AG04450 (cell line): Measurements from ENCODE around the gene FAM149A. TPM values are rescaled to one million over a fixed set of nuclear protein-coding genes. Genes with fewer than 3 reads are reported as not detected.

ENCODE experiments used
- CTCF ChIA-PET: fragments of 300-600, 350-600 bp; formaldehyde crosslinking; extraction: SDS; loops from one replicate; lab custom pipeline; 2022; ENCODE audit warnings: antibody characterized with exemption, inconsistent platforms; lab: Charles Lee
- POLR2A ChIA-PET: fragments of 350-600 bp; formaldehyde crosslinking; extraction: SDS; loops from one replicate; lab custom pipeline; 2021; ENCODE audit warnings: antibody characterized with exemption, inconsistent platforms; lab: Yijun Ruan, JAX
- DNase-seq: peaks from one replicate; pipeline ENCODE4 v3.0.0-alpha.2; 2011; ENCODE audit warnings: low read depth, low spot score
- H3K27ac ChIP-seq: one replicate; pipeline ENCODE4 v1.5.1; 2012; ENCODE audit warnings: low read depth, low read length, control low read depth
- H3K27me3 ChIP-seq: one replicate; pipeline ENCODE4 v1.6.0; 2012; ENCODE audit warnings: low read length; ENCODE audit not compliant: control insufficient read depth, insufficient read depth
- H3K4me3 ChIP-seq: 2 replicates; pipeline ENCODE4 v1.5.1; 2011; ENCODE audit warnings: mild to moderate bottlenecking, low read depth, low read length, control low read depth
- H3K9me3 ChIP-seq: 2 replicates; pipeline ENCODE4 v1.5.1; 2012; ENCODE audit warnings: low read length; ENCODE audit not compliant: control insufficient read depth, insufficient read depth
- CTCF ChIP-seq: IDR thresholded peaks from 2 replicates; pipeline ENCODE4 v1.5.1; 2011; ENCODE audit warnings: low read depth, low read length, control low read depth, inconsistent platforms
- polyA plus RNA-seq: library from polyadenylated mRNA; depleted of rRNA; stranded (reverse); fragments of >200 nt; gene quantifications from 2 replicates; pipeline ENCODE4 v1.2.3, GENCODE V29; 2011

The FAM149A gene
- polyA plus RNA-seq, 1 experiment: 0.07 TPM

DNA sequence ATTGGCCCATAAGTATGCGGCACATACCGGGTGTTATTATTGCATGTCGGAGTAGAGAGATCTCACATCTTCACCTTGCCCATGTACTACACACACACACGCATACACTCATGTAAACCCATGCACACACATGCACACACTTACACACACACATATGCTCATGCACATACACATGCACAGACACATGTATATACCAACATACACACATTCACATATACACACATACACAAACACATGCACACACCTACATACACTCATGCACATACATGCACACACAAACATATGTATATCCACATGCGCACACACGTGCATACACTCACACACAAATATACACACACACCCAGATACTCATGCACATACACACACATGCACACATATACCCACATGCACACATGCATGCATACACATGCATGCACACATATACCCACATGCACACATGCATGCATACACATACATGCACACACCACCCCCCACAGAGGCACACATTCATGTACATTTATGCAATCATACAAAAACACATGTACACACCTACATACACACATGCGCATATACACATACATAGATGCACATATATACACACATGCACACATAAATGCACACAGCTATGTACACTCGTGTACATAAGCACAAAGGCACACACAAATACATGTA lies 98.1 kb downstream of the FAM149A start:
- no peaks in the 10 kb centered on the region for H3K27me3 ChIP-seq
- no peak overlapping the region for H3K27ac ChIP-seq
- H3K4me3 ChIP-seq: no peak overlapping the region
- ChIA-PET POLR2A (no interaction called here), CTCF (interaction anchor here (0.9 kb wide), 1 partner anchor 385 kb away, joined by 3 read pairs; no protein-coding TSS in a partner anchor)
- no peak for DNase-seq
- no peak for TF ChIP-seq CTCF
- no peaks in the 10 kb centered on the region; the same call in 1 of the 2 replicates for H3K9me3 ChIP-seq

- no peak for DNase-seq
- Histone ChIP-seq H3K27me3 (no peaks in the 10 kb centered on the region), H3K27ac (no peak overlapping the region)
These were observed 98.9 kb downstream of the FAM149A start for GRCh38 chr4:186203406-186203805.

DNA sequence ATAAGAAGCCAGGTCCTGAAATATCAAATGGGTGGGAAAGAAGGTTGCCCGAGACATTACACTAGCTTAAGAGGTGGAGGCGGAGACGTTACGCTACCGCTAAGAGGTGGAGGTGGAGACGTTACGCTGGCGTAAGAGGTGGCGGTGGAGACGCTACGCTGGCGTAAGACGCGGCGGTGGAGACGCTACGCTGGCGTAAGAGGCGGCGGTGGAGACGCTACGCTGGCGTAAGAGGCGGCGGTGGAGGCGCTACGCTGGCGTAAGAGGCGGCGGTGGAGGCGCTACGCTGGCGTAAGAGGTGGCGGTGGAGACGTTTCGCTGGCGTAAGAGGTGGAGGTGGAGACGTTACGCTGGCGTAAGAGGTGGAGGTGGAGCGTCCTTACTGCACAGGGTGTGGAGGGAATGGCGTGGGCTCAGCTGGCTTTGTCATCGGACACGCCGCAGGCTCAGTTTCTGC lies 99.6 kb downstream of the FAM149A start:
- Histone ChIP-seq H3K27me3 (no peaks in the 10 kb centered on the region), H3K9me3 (peaks cover 2% of the 10 kb centered on the region; the same call in 1 of the 2 replicates), H3K27ac (no peak overlapping the region), H3K4me3 (no peak overlapping the region)
- no peak for DNase-seq
- no peak for TF ChIP-seq CTCF
- ChIA-PET CTCF (no interaction called here), POLR2A (interaction anchor here (0.7 kb wide), 1 partner anchor 13 kb away, joined by 3 read pairs; the partner anchor contains the start of gene CYP4V2)

More at GRCh38 chr4:186203406-186203805, 98.9 kb downstream of the FAM149A start:
- no peak for TF ChIP-seq CTCF
- ChIA-PET CTCF (interaction anchor here (0.9 kb wide), 1 partner anchor 385 kb away, joined by 3 read pairs; no protein-coding TSS in a partner anchor), POLR2A (interaction anchor here (0.7 kb wide), 1 partner anchor 12 kb away, joined by 3 read pairs; the partner anchor contains the start of gene CYP4V2)
- Histone ChIP-seq H3K9me3 (no peaks in the 10 kb centered on the region; the same call in 1 of the 2 replicates), H3K4me3 (no peak overlapping the region)

GRCh38 chr4:186204686-186205085 lies 100.2 kb downstream of the FAM149A start:
- no peak overlapping the region for H3K4me3 ChIP-seq
- no peaks in the 10 kb centered on the region for H3K27me3 ChIP-seq
- H3K27ac ChIP-seq: no peak overlapping the region
- peaks cover 3% of the 10 kb centered on the region; the same call in 1 of the 2 replicates for H3K9me3 ChIP-seq
- TF ChIP-seq CTCF: no peak
- POLR2A ChIA-PET: no interaction called here
- DNase-seq: no peak
- CTCF ChIA-PET: no interaction called here

DNA sequence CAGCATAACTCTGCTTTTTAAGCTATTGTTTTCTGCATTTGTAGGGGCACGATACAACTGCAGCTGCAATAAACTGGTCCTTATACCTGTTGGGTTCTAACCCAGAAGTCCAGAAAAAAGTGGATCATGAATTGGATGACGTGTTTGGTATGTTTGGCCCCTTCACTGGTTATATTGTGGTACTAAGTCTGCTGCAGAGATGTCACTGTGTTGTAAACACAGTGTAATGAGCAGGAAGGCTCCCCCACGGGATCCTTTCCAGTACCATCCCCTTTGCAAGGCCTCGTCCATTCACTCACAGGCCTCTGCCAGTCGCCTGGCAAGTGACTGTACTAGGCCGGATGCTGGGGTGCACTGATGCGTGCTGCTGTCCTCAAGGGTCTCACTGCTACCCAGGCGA lies 100.7 kb downstream of the FAM149A start:
- no peak overlapping the region for H3K27ac ChIP-seq
- ChIA-PET CTCF (no interaction called here), POLR2A (no interaction called here)
- TF ChIP-seq CTCF: no peak
- DNase-seq: no peak
- no peaks in the 10 kb centered on the region for H3K27me3 ChIP-seq
- H3K9me3 ChIP-seq: peaks cover 3% of the 10 kb centered on the region; the same call in 1 of the 2 replicates
- no peak overlapping the region for H3K4me3 ChIP-seq
